SK-N-SH (cell line): ENCODE data around the gene PAPOLA. TPM values are rescaled to one million over a fixed set of nuclear protein-coding genes. Genes with fewer than 3 reads are reported as not detected.

ENCODE experiments used
- CTCF ChIA-PET: fragments of 300-600, 350-600 bp; formaldehyde crosslinking; extraction: SDS; loops from one replicate; lab custom pipeline; 2021; lab: Yijun Ruan, JAX
- POLR2A ChIA-PET: fragments of 350-600 bp; sonication (Branson Sonifier 250); formaldehyde crosslinking; extraction: SDS; loops from one replicate; lab custom pipeline; 2020; ENCODE audit warnings: antibody characterized with exemption, inconsistent platforms; lab: Yijun Ruan, JAX
- DNase-seq: peaks from one replicate; pipeline ENCODE4 v3.0.0; 2012
- H2AFZ ChIP-seq: fragments of 200-600 bp; sonication (generic); 2 replicates; pipeline ENCODE4 v1.8.1; 2016; ENCODE audit warnings: antibody characterized with exemption, mild to moderate bottlenecking, low read depth
- H3F3A ChIP-seq: fragments of 200-600 bp; sonication (generic); replicated peaks from 2 replicates; pipeline ENCODE3; 2016; ENCODE audit warnings: antibody characterized with exemption, mild to moderate bottlenecking; ENCODE audit not compliant: insufficient read depth
- H3K27ac ChIP-seq, 2 experiments: fragments of 200-500 bp in 1 of 2; fragments of 200-600 bp in 1 of 2; sonication (Bioruptor generic) in 1 of 2; sonication (generic), shearing (Covaris generic) in 1 of 2; 2 replicates each; pipeline versions ENCODE4 v1.5.1 to v1.6.1; 2014 to 2016; ENCODE audit warnings: low read depth in 2 of 2, inconsistent platforms in 1 of 2, low read length in 1 of 2, mild to moderate bottlenecking in 1 of 2, mixed read lengths in 1 of 2
- H3K27me3 ChIP-seq: fragments of 200-600 bp; sonication (generic), shearing (Covaris generic); 2 replicates; pipeline ENCODE4 v1.6.1; 2016; ENCODE audit warnings: mixed run types; ENCODE audit not compliant: insufficient read depth
- H3K36me3 ChIP-seq, 2 experiments: fragments of 200-500 bp in 1 of 2; fragments of 200-600 bp in 1 of 2; sonication (Bioruptor generic) in 1 of 2; sonication (generic) in 1 of 2; replicated peaks in 1 of 2; 2 replicates each; pipeline versions ENCODE3 to v1.5.1; 2014 to 2016; ENCODE audit warnings: low read length in 1 of 2, mild to moderate bottlenecking in 1 of 2; ENCODE audit not compliant: insufficient read depth in 2 of 2, control insufficient read depth in 1 of 2
- H3K4me1 ChIP-seq, 2 experiments: fragments of 200-500 bp in 1 of 2; fragments of 200-600 bp in 1 of 2; sonication (Bioruptor generic) in 1 of 2; sonication (generic), shearing (Covaris generic) in 1 of 2; 2 replicates each; pipeline versions ENCODE4 v1.5.1 to v1.6.1; 2014 to 2016; ENCODE audit warnings: low read depth in 1 of 2, low read length in 1 of 2, mixed run types in 1 of 2; ENCODE audit not compliant: insufficient read depth in 2 of 2, control insufficient read depth in 1 of 2
- H3K4me2 ChIP-seq: fragments of 200-600 bp; sonication (generic), shearing (Covaris generic); 2 replicates; pipeline ENCODE4 v1.6.1; 2017; ENCODE audit warnings: mixed run types
- H3K4me3 ChIP-seq, 2 experiments: fragments of 200-500 bp in 1 of 2; fragments of 200-600 bp in 1 of 2; sonication (Bioruptor generic) in 1 of 2; sonication (generic), shearing (Covaris generic) in 1 of 2; 2 replicates each; pipeline versions ENCODE4 v1.5.1 to v1.8.1; 2014 to 2016; ENCODE audit warnings: low read depth in 2 of 2, inconsistent platforms in 1 of 2, low read length in 1 of 2, mild to moderate bottlenecking in 1 of 2, mixed read lengths in 1 of 2, moderate library complexity in 1 of 2
- H3K79me2 ChIP-seq: fragments of 200-600 bp; sonication (generic); 2 replicates; pipeline ENCODE4 v1.8.1; 2017; ENCODE audit warnings: mild to moderate bottlenecking; ENCODE audit not compliant: insufficient read depth
- H3K9ac ChIP-seq: fragments of 200-600 bp; sonication (generic); 2 replicates; pipeline ENCODE4 v1.6.1; 2017; ENCODE audit warnings: mixed run types
- H3K9me2 ChIP-seq: fragments of 200-600 bp; sonication (generic); 2 replicates; pipeline ENCODE4 v1.6.1; 2017; ENCODE audit warnings: mixed run types
- H3K9me3 ChIP-seq: fragments of 200-600 bp; sonication (generic); 2 replicates; pipeline ENCODE4 v1.6.1; 2017; ENCODE audit warnings: mixed run types, mild to moderate bottlenecking, moderate library complexity
- H4K20me1 ChIP-seq: fragments of 200-600 bp; sonication (generic); 2 replicates; pipeline ENCODE4 v1.6.1; 2017; ENCODE audit warnings: mild to moderate bottlenecking, mixed run types; ENCODE audit not compliant: insufficient read depth
- CTCF ChIP-seq: fragments of 200-600 bp; sonication (generic); IDR thresholded peaks from 2 replicates; pipeline ENCODE4 v1.6.1; 2017; ENCODE audit warnings: antibody characterized with exemption, mild to moderate bottlenecking, moderate library complexity
- EP300 ChIP-seq, 2 experiments: IDR thresholded peaks; 2 replicates each; pipeline versions ENCODE4 v1.4.0 to v1.6.1; 2012; ENCODE audit warnings: borderline replicate concordance in 1 of 2, low read depth in 1 of 2, low read length in 1 of 2
- GATA2 ChIP-seq: sonication (generic); formaldehyde crosslinking; IDR thresholded peaks from 2 replicates; pipeline ENCODE4 v1.5.0; 2020; ENCODE audit warnings: mild to moderate bottlenecking, missing genetic modification reagents
- JUND ChIP-seq: IDR thresholded peaks from 2 replicates; pipeline ENCODE4 v1.4.0; 2012
- POLR2AphosphoS5 ChIP-seq: IDR thresholded peaks from 2 replicates; pipeline ENCODE4 v1.6.1; 2012; ENCODE audit warnings: low read depth, low read length
- WGBS: methylation state at CpG from one replicate; pipeline ENCODE4 v1.1.6; 2017; ENCODE audit warnings: low lambda C conversion rate; 5-methylcytosine and 5-hydroxymethylcytosine counted together
- polyA plus RNA-seq, 3 experiments: library from polyadenylated mRNA; depleted of rRNA; stranded (reverse); fragments of >200 nt; gene quantifications; 2 replicates each; pipeline ENCODE4 v1.2.3, GENCODE V29; 2012
- TF ChIP-seq, protein P1 (sequence below): IDR thresholded peaks from 2 replicates; pipeline ENCODE4 v1.4.0; 2012; ENCODE audit warnings: low read depth, borderline replicate concordance
- TF ChIP-seq, protein P2 (sequence below): fragments of 150-350 bp; IDR thresholded peaks from 2 replicates; pipeline ENCODE4 v1.6.1; 2017; ENCODE audit warnings: antibody characterized with exemption, low read length, low read depth, borderline replicate concordance
- TF ChIP-seq, protein P3 (sequence below): fragments of 150-350 bp; IDR thresholded peaks from 2 replicates; pipeline ENCODE4 v1.6.1; 2016; ENCODE audit warnings: mild to moderate bottlenecking, low read depth, low read length
- TF ChIP-seq, protein P4 (sequence below): IDR thresholded peaks from 2 replicates; pipeline ENCODE4; 2012

The PAPOLA gene
- polyA plus RNA-seq, 1 of the 3 experiments (the other 2 are of a cell fraction), result 53.7 TPM

DNA sequence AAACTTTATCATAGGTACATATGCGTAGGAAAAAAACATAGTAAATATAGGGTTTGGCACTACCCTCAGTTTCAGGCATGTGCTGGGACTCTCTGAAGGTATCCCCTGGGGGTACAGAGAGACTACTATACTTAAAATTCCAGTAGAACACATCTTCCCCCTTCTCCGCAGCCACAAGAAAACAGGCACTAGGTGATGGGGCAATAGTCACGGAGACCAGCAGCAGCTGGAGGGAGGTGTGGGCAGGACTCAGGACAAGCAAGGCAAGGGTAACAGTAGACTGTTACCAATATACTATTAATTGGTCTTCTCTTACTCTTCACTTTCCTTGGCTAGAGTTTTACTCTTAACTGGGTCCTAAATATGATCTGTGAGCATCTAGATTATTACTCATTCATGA is 4.6 kb upstream of the PAPOLA start:
- no peak overlapping the region for H3K9ac ChIP-seq
- no peaks in the 10 kb centered on the region for H3K9me3 ChIP-seq
- H3F3A ChIP-seq, result no peaks in the 10 kb centered on the region
- no peak for DNase-seq
- no peaks in the 10 kb centered on the region for H3K36me3 ChIP-seq
- peaks cover 6 to 7% of the 10 kb centered on the region in 2 experiments; a peak in 2 of 4 replicates for H3K4me1 ChIP-seq
- WGBS, result 98% methylated on average over 3 of the region's 3 CpGs
- no peak overlapping the region for H3K27ac ChIP-seq
- no peaks in the 10 kb centered on the region for H4K20me1 ChIP-seq
- TF ChIP-seq EP300 (IDR thresholded peaks at IDR 0.05; ENCODE audit: borderline replicate concordance in 1 of 2, low read depth in 1 of 2, low read length in 1 of 2) (no peak), CTCF (no peak), JUND (no peak), GATA2 (CRISPR knock-in tag) (no peak), POLR2AphosphoS5 (no peak)
- TF ChIP-seq, protein P1, sequence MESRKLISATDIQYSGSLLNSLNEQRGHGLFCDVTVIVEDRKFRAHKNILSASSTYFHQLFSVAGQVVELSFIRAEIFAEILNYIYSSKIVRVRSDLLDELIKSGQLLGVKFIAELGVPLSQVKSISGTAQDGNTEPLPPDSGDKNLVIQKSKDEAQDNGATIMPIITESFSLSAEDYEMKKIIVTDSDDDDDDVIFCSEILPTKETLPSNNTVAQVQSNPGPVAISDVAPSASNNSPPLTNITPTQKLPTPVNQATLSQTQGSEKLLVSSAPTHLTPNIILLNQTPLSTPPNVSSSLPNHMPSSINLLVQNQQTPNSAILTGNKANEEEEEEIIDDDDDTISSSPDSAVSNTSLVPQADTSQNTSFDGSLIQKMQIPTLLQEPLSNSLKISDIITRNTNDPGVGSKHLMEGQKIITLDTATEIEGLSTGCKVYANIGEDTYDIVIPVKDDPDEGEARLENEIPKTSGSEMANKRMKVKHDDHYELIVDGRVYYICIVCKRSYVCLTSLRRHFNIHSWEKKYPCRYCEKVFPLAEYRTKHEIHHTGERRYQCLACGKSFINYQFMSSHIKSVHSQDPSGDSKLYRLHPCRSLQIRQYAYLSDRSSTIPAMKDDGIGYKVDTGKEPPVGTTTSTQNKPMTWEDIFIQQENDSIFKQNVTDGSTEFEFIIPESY, result no peak
- TF ChIP-seq, protein P2, sequence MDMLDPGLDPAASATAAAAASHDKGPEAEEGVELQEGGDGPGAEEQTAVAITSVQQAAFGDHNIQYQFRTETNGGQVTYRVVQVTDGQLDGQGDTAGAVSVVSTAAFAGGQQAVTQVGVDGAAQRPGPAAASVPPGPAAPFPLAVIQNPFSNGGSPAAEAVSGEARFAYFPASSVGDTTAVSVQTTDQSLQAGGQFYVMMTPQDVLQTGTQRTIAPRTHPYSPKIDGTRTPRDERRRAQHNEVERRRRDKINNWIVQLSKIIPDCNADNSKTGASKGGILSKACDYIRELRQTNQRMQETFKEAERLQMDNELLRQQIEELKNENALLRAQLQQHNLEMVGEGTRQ, result no peak
- TF ChIP-seq, protein P3, sequence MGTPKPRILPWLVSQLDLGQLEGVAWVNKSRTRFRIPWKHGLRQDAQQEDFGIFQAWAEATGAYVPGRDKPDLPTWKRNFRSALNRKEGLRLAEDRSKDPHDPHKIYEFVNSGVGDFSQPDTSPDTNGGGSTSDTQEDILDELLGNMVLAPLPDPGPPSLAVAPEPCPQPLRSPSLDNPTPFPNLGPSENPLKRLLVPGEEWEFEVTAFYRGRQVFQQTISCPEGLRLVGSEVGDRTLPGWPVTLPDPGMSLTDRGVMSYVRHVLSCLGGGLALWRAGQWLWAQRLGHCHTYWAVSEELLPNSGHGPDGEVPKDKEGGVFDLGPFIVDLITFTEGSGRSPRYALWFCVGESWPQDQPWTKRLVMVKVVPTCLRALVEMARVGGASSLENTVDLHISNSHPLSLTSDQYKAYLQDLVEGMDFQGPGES, result no peak
- TF ChIP-seq, protein P4, sequence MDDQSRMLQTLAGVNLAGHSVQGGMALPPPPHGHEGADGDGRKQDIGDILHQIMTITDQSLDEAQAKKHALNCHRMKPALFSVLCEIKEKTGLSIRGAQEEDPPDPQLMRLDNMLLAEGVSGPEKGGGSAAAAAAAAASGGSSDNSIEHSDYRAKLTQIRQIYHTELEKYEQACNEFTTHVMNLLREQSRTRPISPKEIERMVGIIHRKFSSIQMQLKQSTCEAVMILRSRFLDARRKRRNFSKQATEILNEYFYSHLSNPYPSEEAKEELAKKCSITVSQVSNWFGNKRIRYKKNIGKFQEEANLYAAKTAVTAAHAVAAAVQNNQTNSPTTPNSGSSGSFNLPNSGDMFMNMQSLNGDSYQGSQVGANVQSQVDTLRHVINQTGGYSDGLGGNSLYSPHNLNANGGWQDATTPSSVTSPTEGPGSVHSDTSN, result no peak
- H3K4me2 ChIP-seq, result no peak overlapping the region
- H3K9me2 ChIP-seq, result no peaks in the 10 kb centered on the region
- ChIA-PET CTCF (interaction anchor here (1.2 kb wide), 1 partner anchor 73 kb away, joined by 3 read pairs; no protein-coding TSS in a partner anchor), POLR2A (interaction anchor here (0.6 kb wide), 1 partner anchor 58 kb away, joined by 3 read pairs; no protein-coding TSS in a partner anchor)
- no peak overlapping the region for H3K4me3 ChIP-seq
- H3K27me3 ChIP-seq, result no peaks in the 10 kb centered on the region; the same call in 1 of the 2 replicates
- H3K79me2 ChIP-seq, result peaks cover 2% of the 10 kb centered on the region; the same call in 1 of the 2 replicates
- H2AFZ ChIP-seq, result no peak overlapping the region
